Stimulated activated CD4-positive, alpha-beta T cell treated with anti-CD3 and anti-CD28 coated beads, Interleukin-12 subunit alpha, Interleukin-12 subunit beta, amount 100 ng/mL, for 48 hours (primary cell): ENCODE data around the gene PLXNA1.

Source experiments
- DNase-seq, 3 donors: peaks; one replicate each; pipeline ENCODE4 v3.0.0-alpha.2; 2020; ENCODE audit warnings: low read depth in 2 of 3, low spot score in 1 of 3

The PLXNA1 gene

DNA sequence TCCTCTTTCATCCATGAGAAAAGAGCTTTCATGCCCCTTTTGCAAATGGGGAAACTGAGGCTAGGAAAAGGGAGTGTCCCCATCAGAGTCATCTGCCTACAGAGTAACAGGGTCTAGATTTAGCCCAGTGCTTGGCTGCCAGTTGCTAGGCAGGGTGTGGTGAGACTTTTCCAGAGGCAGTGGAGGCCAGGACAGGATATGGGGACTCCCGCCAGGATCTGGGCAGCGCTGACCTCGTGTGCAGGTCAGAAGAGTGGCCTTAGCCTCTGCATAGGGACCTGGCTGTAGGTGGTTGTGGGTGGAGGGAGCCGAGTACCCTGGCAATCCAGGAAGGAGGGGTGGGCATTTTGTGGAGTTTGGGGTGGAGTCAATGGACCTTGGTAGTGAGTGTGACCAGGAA, 4.2 kb downstream of the PLXNA1 start:
- DNase-seq = no peak

DNA sequence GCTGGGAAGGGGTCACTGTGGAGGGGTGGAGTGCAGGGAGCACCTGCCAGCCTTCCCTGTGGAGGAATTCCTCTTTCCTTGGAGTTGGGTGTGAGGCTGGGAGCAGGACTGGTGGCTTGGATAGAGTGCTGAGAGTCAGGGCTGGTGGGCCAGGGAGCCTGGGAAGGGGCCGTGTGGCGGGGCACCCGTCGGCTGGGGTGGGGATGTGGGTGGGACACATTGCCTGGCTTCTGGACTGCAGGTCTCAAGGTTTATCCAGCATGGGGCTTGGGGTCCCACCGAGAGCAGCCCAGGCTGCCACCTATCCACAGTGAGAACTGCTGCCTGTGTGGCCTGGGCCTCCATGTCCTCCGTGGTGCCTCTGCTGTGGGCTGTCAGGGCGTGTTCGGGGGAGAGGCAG, 4.7 kb downstream of the PLXNA1 start:
- no peak for DNase-seq

DNA sequence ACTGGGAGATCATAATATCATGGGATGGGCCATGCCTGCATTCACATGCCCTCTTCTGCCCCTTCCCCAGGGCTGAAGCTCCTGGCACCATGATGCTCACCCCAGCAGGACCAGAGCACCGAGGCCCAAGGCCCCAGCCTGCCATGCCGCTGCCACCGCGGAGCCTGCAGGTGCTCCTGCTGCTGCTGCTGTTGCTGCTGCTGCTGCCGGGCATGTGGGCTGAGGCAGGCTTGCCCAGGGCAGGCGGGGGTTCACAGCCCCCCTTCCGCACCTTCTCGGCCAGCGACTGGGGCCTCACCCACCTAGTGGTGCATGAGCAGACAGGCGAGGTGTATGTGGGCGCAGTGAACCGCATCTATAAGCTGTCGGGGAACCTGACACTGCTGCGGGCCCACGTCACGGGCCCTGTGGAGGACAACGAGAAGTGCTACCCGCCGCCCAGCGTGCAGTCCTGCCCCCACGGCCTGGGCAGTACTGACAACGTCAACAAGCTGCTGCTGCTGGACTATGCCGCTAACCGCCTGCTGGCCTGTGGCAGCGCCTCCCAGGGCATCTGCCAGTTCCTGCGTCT, 5.6 kb downstream of the PLXNA1 start:
- DNase-seq = no peak

DNA sequence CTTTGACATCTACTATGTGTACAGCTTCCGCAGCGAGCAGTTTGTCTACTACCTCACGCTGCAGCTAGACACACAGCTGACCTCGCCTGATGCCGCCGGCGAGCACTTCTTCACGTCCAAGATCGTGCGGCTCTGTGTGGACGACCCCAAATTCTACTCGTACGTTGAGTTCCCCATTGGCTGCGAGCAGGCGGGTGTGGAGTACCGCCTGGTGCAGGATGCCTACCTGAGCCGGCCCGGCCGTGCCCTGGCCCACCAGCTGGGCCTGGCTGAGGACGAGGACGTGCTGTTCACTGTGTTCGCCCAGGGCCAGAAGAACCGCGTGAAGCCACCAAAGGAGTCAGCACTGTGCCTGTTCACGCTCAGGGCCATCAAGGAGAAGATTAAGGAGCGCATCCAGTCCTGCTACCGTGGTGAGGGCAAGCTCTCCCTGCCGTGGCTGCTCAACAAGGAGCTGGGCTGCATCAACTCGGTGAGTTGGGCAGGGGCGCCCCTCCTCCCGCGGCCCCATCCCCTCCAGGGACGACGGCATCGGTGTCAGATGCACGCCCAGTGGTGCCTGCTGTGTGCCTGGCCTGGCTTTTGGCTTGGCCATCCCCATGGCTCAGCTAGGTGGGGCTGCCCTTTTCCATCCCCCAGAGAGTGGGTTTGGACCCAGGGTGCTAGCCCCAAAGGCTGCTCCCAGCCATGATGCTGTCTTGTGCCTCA, 6.6 kb downstream of the PLXNA1 start:
- DNase-seq = no peak

DNA sequence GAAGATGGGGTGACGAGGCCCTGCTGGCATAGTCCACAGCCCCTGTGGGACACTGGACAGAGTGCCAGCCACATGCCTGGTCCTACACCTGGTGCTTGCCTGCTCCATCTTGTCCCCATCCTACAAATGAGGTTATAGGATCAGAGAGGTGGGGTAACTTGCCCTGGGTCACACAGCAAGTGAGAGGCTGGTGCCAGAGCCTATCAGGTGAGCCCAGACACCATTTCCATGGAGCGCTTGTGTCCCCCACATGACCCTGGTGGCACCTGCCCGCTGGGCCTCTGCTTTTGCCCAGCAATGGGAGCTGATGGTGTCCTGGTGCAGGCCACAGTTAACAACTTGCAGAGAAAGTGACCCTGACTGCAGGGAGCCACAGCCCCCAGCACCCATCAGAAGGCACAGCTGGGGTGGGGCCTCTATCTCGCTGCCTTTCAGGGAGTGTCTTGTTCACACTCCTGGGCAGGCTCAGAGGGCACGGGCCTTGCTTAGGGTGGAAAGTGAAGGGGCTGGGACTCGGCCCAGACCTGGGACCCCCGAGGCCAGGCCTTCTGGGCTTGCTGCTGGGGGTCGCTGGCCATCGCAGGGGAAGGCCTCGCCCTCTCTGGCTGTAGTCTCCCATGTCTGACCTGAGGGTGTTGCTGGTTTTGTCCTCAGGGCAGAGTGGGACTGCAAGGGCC, 7.2 kb downstream of the PLXNA1 start:
- no peak for DNase-seq

- no peak for DNase-seq
Measured at GRCh38 chr3:126990890-126991289, 8.0 kb downstream of the PLXNA1 start.

GRCh38 chr3:126991366-126992200, 8.7 kb downstream of the PLXNA1 start:
- DNase-seq = no peak

DNA sequence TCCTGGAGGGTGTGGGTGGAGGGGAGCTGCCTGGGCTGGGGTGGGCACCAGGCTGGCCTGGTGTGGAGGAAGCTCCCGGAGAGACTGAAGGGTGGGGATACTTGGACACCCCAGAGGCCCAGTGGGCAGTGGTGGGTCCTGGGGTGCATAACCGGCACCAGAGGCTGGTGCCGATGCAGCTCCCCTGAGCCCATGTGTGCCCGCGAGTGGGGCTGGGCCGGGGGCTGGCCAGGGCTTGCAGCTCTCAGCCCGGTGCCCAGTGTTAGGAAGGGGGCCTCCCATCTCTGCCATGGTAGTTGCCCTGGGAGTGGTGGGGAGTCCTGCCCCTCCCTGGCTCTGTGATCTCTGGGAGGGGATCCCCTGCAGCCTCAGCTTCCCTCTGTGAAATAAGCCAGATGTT, 9.3 kb downstream of the PLXNA1 start:
- DNase-seq = no peak

- no peak for DNase-seq
Measured at GRCh38 chr3:126992776-126993175, 9.9 kb downstream of the PLXNA1 start.

- no peak for DNase-seq
Measured at GRCh38 chr3:126993436-126993835, 10.5 kb downstream of the PLXNA1 start.

DNA sequence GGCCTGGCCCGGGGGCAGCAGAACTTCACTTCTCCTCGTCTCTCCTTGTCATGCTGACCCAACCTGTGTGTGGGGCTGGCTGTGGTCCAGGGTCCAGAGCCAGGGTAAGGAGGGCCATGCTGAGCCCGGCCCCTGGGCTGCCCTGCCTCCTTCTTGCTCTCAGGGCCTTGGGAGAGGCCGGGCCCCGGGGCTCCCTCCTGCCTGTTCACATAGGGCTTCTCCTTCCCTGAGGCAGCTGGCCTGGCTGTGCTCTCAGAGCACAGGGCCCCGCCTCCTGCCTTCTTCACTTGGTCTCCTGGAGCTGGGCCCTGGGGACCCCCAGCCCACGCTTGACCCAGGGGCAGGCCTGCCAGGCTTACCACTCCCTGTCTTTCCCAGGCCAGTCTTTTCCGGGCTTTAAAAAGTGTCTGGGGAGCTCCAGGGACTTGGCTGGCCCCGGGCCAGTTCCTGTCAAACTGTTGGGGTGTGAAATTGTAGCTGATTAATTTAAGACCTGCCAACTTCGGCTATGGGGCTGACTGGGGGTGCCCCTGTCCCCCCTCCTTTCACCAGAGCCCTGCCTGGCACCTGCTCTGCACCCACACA, 11.8 kb downstream of the PLXNA1 start:
- no peak for DNase-seq

DNA sequence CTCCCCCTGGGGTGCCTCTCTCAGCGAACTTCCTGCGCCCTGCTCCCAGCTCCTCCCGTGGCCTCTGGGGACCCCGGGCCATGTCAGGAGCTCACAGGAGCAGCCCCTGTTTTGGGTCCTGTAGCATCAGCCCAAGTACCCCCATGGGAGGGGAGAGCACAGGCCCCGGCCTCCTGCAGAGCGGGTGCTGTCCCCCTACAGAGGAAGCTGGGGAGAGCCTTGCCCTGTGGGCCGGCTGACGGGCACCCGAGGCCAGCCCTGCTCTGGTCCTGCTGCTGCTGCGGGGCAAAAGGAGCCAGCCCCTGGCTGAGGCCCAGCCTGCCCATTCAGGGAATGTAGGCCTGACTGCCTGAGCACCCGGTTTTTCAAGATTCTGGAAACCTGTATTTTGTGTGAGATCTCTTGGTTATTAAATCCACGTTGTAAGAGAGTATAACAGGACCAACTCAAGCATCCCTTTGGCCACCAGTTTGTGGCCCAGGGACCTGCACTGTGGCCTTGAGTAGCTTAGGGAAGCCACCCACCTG, 12.4 kb downstream of the PLXNA1 start:
- no peak for DNase-seq

DNA sequence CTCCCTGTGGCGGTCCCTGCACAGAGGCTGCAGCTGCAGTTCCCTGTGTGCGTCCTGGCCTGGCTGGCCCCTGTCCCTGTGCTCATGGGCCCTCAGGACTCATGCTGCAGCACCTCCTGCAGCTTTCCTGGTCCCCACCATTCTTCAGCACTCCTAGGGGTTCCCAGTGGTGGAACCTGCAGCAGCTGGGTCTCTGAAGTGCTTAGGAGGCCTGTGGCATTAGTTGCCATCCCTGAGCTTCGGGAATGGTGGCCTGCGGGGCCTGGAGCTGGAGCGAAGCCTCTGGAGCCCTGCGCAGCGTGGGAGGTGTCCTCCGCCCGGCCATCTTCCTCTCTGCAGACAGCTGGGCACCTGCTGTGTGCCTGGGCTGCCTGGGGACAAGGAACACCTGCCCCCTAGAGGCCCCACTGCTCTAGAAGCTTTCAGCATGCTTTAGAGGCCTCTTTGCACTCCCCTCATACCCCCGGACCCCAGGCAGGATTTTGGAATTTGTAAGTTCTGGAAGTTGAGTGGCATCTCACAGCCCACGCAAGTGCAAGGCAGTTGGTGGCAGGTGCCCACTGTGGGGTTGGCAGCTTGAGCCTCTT, 13.1 kb downstream of the PLXNA1 start:
- DNase-seq = no peak

DNA sequence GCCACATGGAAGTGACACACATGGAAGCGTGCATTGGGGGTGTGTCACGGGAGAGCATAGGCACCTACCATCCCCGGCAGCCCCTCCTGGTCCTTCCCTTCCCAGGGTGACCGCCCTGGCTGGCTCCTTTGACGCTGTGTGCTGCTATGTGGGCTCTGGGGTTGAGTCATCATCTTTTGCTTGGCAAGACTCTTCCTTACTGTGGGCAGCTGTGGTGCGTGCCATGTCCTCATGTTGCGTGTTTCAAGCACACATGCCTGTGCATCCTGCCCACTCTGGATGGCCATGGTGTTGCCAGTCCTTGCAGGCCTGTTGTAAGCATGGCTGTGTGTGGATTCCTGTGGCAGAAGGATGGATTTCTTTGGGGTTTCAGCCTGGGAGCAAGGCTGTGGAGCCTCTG, 14.0 kb downstream of the PLXNA1 start:
- DNase-seq = no peak

DNA sequence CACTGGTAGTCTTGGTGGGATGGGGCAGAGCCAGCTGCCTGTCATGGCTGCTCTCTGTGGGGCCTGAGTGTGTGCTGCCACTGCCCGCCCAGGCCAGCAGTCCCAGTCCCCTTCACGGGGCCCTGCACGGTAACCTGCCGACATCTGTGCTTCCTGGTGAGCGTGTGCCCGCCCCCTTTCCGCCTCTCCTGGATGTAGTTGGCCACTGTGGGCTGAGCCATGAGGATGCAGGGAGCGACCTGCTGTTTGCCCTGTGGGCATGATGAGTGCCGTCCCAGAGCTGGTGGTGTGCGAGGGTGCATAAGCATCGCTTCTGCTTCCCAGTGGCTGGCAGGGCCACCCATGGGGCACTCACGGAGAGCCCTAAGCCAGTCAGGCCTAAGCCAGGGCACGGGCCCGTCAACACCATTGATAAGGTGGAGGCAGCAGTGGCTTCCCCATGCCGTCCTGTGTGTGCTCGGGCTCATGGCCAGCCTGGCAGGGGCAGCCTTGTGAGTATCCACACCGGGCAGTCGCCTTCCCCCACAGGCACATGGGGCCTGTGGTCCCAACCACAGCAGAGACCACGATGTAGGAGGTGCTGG, 14.6 kb downstream of the PLXNA1 start:
- no peak for DNase-seq

DNA sequence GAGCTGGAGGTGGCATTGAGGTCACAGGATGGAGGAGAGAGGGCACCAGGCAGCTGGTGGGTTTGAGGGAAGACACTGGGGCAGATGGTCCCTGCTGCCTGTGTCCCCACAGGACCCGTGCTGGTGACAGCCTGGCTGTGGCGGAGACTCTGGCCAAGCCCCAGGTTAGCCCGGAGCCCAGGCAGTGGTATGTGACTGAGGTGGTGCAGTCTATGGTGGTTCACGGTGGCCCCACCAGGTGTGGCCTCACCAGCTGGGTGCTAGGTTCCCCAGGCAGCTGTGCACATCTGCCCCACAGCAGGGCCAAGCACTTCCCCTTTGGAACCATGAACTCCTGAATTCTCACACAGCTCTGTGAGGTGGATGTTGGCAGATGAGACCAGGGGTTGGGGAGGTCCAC, 15.4 kb downstream of the PLXNA1 start:
- DNase-seq = no peak

DNA sequence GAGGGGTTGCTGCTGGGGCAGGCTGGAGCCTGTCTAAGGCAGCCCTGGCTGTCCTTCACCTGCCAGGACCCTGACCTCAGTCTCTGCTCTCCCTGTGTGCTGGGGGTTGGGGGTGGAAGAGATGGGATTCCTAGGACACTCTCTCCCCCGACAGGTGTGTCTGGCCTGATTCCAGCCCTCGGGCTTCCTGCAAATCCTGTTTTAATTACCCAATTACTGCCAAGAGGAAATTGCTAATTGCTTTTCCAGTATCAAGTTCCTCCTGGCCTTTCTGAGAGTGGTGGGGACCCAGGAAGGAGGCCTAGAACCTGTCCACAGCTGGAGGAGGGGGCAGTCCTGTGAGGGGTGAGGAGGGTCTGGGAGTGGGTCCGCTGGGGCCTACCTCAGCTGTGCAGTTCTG, 15.8 kb downstream of the PLXNA1 start:
- DNase-seq = no peak

- no peak for DNase-seq
Measured at GRCh38 chr3:126999383-126999782, 16.5 kb downstream of the PLXNA1 start.

DNA sequence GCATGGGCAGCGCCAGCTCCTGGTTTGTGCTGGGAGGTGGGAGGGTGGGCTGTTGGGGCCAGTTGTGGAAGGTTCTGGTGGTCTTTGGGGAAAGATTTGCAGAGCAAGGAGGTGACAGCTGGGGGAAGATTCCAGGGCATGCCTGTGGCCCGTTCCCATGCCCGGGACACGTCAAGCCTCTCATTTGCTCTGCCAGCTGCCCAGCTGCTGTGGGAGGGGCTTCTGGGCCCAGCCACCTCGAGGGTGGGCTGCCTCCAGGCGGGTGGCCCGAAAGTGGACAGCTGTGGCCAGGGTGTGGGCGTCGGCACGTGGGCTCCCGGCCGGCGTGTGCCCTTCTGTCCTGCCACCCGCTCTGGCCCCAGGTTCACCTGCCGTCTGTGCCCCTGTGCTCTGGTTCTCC, 17.2 kb downstream of the PLXNA1 start:
- DNase-seq = no peak

DNA sequence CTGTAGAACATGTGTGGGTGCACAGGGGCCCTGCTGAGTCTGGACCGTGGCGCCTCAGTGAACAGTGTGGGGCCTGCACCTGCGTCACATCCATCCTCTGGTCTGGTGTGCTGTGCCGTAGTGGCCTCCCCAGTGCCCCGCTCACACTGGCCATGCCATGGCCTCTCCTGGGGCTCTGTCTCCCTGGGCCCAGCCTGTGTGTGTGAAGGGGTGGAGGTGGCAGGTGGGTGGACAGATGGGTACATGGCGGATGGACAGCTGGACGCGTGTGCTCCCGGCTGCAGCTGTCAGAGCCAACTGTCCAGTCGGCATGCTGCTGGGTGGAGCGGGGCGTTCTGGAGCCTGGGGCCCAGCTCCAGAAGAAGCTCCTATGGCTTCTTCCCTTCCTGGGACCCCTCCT, 17.8 kb downstream of the PLXNA1 start:
- no peak for DNase-seq
